ENCODE data around the gene GHITM.
"Not testable (repeated sequence)": the region's sequence is repeated elsewhere in the genome, so short reads cannot be mapped to it uniquely, and the experiment has no call there.

GHITM gene

GRCh38 chr10:84176351-84176750 is 37.0 kb downstream of the GHITM start:
- Histone ChIP-seq H3K4me1 (ENCODE audit: control insufficient read depth, insufficient read depth, low read length) (no peaks in the 10 kb centered on the region), H3K9me3 (ENCODE audit: control insufficient read depth, insufficient read depth, low read length) (no peaks in the 10 kb centered on the region)
- WGBS (ENCODE audit: insufficient coverage, insufficient read length) = no CpG with 5 or more reads among the region's 4 CpGs

GRCh38 chr10:84176836-84177474 is 37.6 kb downstream of the GHITM start:
- Histone ChIP-seq H3K36me3 (ENCODE audit: control insufficient read depth, insufficient read depth, low read length) (no peaks in the 10 kb centered on the region), H3K4me1 (ENCODE audit: control insufficient read depth, insufficient read depth, low read length) (no peaks in the 10 kb centered on the region), H3K4me3 (ENCODE audit: low read length) (no peak overlapping the region), H3K27me3 (ENCODE audit: control insufficient read depth, insufficient read depth, low read length) (no peaks in the 10 kb centered on the region), H3K27ac (ENCODE audit: low read length) (no peak overlapping the region), H3K9me3 (ENCODE audit: control insufficient read depth, insufficient read depth, low read length) (no peaks in the 10 kb centered on the region)
- DNase-seq (ENCODE audit: low read depth, low spot score) = no peak
- WGBS (ENCODE audit: insufficient coverage, insufficient read length) = no CpG with 5 or more reads among the region's 4 CpGs

More at GRCh38 chr10:84176351-84176750, 37.0 kb downstream of the GHITM start:
- DNase-seq (ENCODE audit: low read depth, low spot score) = no peak
- Histone ChIP-seq H3K27me3 (ENCODE audit: control insufficient read depth, insufficient read depth, low read length) (no peaks in the 10 kb centered on the region), H3K36me3 (ENCODE audit: control insufficient read depth, insufficient read depth, low read length) (no peaks in the 10 kb centered on the region), H3K27ac (ENCODE audit: low read length) (no peak overlapping the region), H3K4me3 (ENCODE audit: low read length) (no peak overlapping the region)

- WGBS (ENCODE audit: insufficient coverage, insufficient read length) = no CpG with 5 or more reads among the region's 8 CpGs
- no peak for DNase-seq (ENCODE audit: low read depth, low spot score)
- H3K36me3 ChIP-seq (ENCODE audit: control insufficient read depth, insufficient read depth, low read length) = no peaks in the 10 kb centered on the region
- no peak overlapping the region for H3K27ac ChIP-seq (ENCODE audit: low read length)
- no peak overlapping the region for H3K4me3 ChIP-seq (ENCODE audit: low read length)
- no peaks in the 10 kb centered on the region for H3K4me1 ChIP-seq (ENCODE audit: control insufficient read depth, insufficient read depth, low read length)
- no peaks in the 10 kb centered on the region for H3K27me3 ChIP-seq (ENCODE audit: control insufficient read depth, insufficient read depth, low read length)
- no peaks in the 10 kb centered on the region for H3K9me3 ChIP-seq (ENCODE audit: control insufficient read depth, insufficient read depth, low read length)
Measured at GRCh38 chr10:84177541-84178141, 38.3 kb downstream of the GHITM start.

GRCh38 chr10:84178160-84178609 is 38.9 kb downstream of the GHITM start:
- no peak for DNase-seq (ENCODE audit: low read depth, low spot score)
- H3K4me1 ChIP-seq (ENCODE audit: control insufficient read depth, insufficient read depth, low read length) = no peaks in the 10 kb centered on the region
- no peaks in the 10 kb centered on the region for H3K36me3 ChIP-seq (ENCODE audit: control insufficient read depth, insufficient read depth, low read length)
- H3K9me3 ChIP-seq (ENCODE audit: control insufficient read depth, insufficient read depth, low read length) = no peaks in the 10 kb centered on the region
- WGBS (ENCODE audit: insufficient coverage, insufficient read length) = 100% methylated on average over 3 of the region's 3 CpGs
- no peak overlapping the region for H3K4me3 ChIP-seq (ENCODE audit: low read length)
- no peak overlapping the region for H3K27ac ChIP-seq (ENCODE audit: low read length)
- H3K27me3 ChIP-seq (ENCODE audit: control insufficient read depth, insufficient read depth, low read length) = no peaks in the 10 kb centered on the region

GRCh38 chr10:84179059-84179710 is 39.9 kb downstream of the GHITM start:
- Histone ChIP-seq H3K4me1 (ENCODE audit: control insufficient read depth, insufficient read depth, low read length) (no peaks in the 10 kb centered on the region), H3K27me3 (ENCODE audit: control insufficient read depth, insufficient read depth, low read length) (no peaks in the 10 kb centered on the region), H3K4me3 (ENCODE audit: low read length) (no peak overlapping the region), H3K36me3 (ENCODE audit: control insufficient read depth, insufficient read depth, low read length) (no peaks in the 10 kb centered on the region), H3K27ac (ENCODE audit: low read length) (no peak overlapping the region), H3K9me3 (ENCODE audit: control insufficient read depth, insufficient read depth, low read length) (no peaks in the 10 kb centered on the region)
- no peak for DNase-seq (ENCODE audit: low read depth, low spot score)
- no CpG with 5 or more reads among the region's 12 CpGs for WGBS (ENCODE audit: insufficient coverage, insufficient read length)

GRCh38 chr10:84180386-84180785 is 41.1 kb downstream of the GHITM start:
- not testable (repeated sequence) for H3K27me3 ChIP-seq (ENCODE audit: control insufficient read depth, insufficient read depth, low read length); H3K36me3 ChIP-seq (ENCODE audit: control insufficient read depth, insufficient read depth, low read length); H3K27ac ChIP-seq (ENCODE audit: low read length); H3K4me3 ChIP-seq (ENCODE audit: low read length); H3K9me3 ChIP-seq (ENCODE audit: control insufficient read depth, insufficient read depth, low read length); DNase-seq (ENCODE audit: low read depth, low spot score); H3K4me1 ChIP-seq (ENCODE audit: control insufficient read depth, insufficient read depth, low read length)
- no CpG with 5 or more reads among the region's 22 CpGs for WGBS (ENCODE audit: insufficient coverage, insufficient read length)

- Histone ChIP-seq H3K36me3 (ENCODE audit: control insufficient read depth, insufficient read depth, low read length) (no peaks in the 10 kb centered on the region), H3K27ac (ENCODE audit: low read length) (no peak overlapping the region), H3K4me3 (ENCODE audit: low read length) (no peak overlapping the region), H3K4me1 (ENCODE audit: control insufficient read depth, insufficient read depth, low read length) (no peaks in the 10 kb centered on the region), H3K27me3 (ENCODE audit: control insufficient read depth, insufficient read depth, low read length) (no peaks in the 10 kb centered on the region), H3K9me3 (ENCODE audit: control insufficient read depth, insufficient read depth, low read length) (no peaks in the 10 kb centered on the region)
- DNase-seq (ENCODE audit: low read depth, low spot score) = no peak
- WGBS (ENCODE audit: insufficient coverage, insufficient read length) = no CpG with 5 or more reads among the region's 5 CpGs
Measured at GRCh38 chr10:84181631-84182030, 42.3 kb downstream of the GHITM start.

- no peaks in the 10 kb centered on the region for H3K4me1 ChIP-seq (ENCODE audit: control insufficient read depth, insufficient read depth, low read length)
- DNase-seq (ENCODE audit: low read depth, low spot score) = no peak
- no peak overlapping the region for H3K27ac ChIP-seq (ENCODE audit: low read length)
- no peak overlapping the region for H3K4me3 ChIP-seq (ENCODE audit: low read length)
- H3K36me3 ChIP-seq (ENCODE audit: control insufficient read depth, insufficient read depth, low read length) = no peaks in the 10 kb centered on the region
- H3K27me3 ChIP-seq (ENCODE audit: control insufficient read depth, insufficient read depth, low read length) = no peaks in the 10 kb centered on the region
- WGBS (ENCODE audit: insufficient coverage, insufficient read length) = no CpG with 5 or more reads among the region's 4 CpGs
- no peaks in the 10 kb centered on the region for H3K9me3 ChIP-seq (ENCODE audit: control insufficient read depth, insufficient read depth, low read length)
Measured at GRCh38 chr10:84184517-84184916, 45.2 kb downstream of the GHITM start.

- WGBS (ENCODE audit: insufficient coverage, insufficient read length) = no CpG with 5 or more reads among the region's 11 CpGs
- no peaks in the 10 kb centered on the region for H3K9me3 ChIP-seq (ENCODE audit: control insufficient read depth, insufficient read depth, low read length)
- H3K4me1 ChIP-seq (ENCODE audit: control insufficient read depth, insufficient read depth, low read length) = no peaks in the 10 kb centered on the region
- no peaks in the 10 kb centered on the region for H3K27me3 ChIP-seq (ENCODE audit: control insufficient read depth, insufficient read depth, low read length)
- H3K27ac ChIP-seq (ENCODE audit: low read length) = no peak overlapping the region
- DNase-seq (ENCODE audit: low read depth, low spot score) = no peak
- no peak overlapping the region for H3K4me3 ChIP-seq (ENCODE audit: low read length)
- no peaks in the 10 kb centered on the region for H3K36me3 ChIP-seq (ENCODE audit: control insufficient read depth, insufficient read depth, low read length)
Measured at GRCh38 chr10:84185526-84186175, 46.3 kb downstream of the GHITM start.

- no peak for DNase-seq (ENCODE audit: low read depth, low spot score)
- Histone ChIP-seq H3K36me3 (ENCODE audit: control insufficient read depth, insufficient read depth, low read length) (no peaks in the 10 kb centered on the region), H3K4me1 (ENCODE audit: control insufficient read depth, insufficient read depth, low read length) (no peaks in the 10 kb centered on the region), H3K27me3 (ENCODE audit: control insufficient read depth, insufficient read depth, low read length) (peaks cover 4% of the 10 kb centered on the region; the same call in 1 of the 2 replicates), H3K9me3 (ENCODE audit: control insufficient read depth, insufficient read depth, low read length) (no peaks in the 10 kb centered on the region), H3K4me3 (ENCODE audit: low read length) (no peak overlapping the region), H3K27ac (ENCODE audit: low read length) (no peak overlapping the region)
- no CpG with 5 or more reads among the region's 3 CpGs for WGBS (ENCODE audit: insufficient coverage, insufficient read length)
Measured at GRCh38 chr10:84188815-84189214, 49.5 kb downstream of the GHITM start.

All from iPS DF 6.9 (cell line).